Measurements from ENCODE around the gene CACTIN.

Gene CACTIN

DNA sequence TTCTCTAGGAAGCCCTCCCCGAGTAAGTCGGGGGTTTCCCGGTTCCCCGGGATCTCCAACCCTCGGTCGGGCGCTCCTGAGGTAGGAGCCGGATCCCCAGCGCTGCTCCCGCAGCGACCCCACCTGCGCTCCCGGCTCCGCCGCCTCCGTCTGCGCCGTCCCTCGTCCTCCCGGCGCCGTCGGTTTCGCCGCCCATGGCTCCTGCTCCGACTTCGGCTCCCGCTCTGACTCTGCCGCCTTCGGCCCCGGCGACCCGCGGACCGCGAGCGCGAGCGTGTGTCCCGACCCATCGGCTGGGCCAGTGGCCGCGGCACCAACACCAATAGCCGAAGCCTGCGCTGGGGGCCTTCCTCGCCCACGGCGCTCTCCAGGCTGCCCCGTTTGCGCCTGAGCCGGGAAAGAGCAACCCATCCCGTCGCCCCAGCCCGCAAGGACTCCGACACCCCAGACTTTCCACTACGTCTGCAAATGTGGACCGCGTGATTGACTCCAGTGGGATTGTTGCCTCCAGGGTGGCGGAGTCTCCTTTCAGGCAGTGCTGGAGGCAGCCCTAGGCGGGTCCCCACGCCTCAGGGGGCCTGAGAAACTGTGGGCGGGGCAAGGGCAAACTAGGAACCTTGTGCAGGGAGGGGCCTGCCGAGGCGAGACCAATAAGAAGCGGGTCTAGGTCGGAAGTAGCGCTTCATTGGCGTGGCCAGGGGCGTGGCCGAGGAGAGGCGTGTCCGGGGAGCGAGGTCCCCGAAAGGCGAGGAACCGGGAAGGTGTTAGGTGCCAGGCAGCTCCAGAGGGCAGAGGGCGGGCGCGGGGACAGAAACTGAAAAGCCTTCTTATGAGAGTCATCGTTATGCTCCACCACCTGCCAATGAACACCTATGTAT is at the start of gene CACTIN:
CACTIN (minus strand) TSS at position 318 of the 878 bp plus-strand sequence; CDS start at position 290, 28 bp downstream.
- no peak for TF ChIP-seq ZNF274 (IDR thresholded peaks at IDR 0.05; ENCODE audit: low read depth, low read length)
- peak within 1 kb of the TSS; percentile 96 for H3K4me3 ChIP-seq (ENCODE audit: low read length)

DNA sequence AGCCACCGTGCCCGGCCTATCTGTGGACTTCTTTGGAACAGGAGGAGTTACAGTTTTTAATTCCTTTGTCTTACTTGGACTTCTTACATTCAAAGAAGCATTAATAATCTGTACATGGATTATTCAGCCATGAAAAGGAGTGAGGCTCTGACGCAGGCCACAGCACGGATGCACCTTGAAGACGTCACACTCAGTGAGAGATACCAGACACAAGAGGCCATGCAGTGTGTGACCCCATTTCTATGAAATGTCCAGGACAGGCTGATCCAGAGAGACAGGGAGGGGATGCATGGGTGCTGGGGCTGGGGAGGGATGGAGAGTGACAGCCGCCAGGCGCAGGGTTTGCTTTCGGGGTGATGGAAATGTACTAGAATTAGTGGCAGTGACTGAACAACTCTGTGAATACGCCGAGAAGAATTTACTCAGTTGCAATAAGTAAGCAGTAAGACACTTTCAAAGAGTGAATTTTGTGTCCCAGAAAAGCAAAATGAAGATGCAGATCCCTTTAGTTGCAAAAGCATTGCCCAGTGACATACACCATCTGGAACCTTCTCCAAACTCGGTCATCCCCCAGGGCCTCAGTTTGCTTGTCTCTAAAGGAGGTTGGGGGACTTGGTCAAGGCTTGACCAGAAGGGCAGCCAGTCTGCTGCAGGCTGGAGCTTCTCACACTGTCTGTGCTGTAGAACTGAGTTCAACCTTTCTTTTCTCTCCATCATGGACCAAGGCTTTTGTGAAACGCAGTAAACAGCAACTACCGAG is 48.4 kb upstream of the CACTIN start:
- no peak for TF ChIP-seq ZNF274 (IDR thresholded peaks at IDR 0.05; ENCODE audit: low read depth, low read length)
- no peak overlapping the region for H3K4me3 ChIP-seq (ENCODE audit: low read length)

DNA sequence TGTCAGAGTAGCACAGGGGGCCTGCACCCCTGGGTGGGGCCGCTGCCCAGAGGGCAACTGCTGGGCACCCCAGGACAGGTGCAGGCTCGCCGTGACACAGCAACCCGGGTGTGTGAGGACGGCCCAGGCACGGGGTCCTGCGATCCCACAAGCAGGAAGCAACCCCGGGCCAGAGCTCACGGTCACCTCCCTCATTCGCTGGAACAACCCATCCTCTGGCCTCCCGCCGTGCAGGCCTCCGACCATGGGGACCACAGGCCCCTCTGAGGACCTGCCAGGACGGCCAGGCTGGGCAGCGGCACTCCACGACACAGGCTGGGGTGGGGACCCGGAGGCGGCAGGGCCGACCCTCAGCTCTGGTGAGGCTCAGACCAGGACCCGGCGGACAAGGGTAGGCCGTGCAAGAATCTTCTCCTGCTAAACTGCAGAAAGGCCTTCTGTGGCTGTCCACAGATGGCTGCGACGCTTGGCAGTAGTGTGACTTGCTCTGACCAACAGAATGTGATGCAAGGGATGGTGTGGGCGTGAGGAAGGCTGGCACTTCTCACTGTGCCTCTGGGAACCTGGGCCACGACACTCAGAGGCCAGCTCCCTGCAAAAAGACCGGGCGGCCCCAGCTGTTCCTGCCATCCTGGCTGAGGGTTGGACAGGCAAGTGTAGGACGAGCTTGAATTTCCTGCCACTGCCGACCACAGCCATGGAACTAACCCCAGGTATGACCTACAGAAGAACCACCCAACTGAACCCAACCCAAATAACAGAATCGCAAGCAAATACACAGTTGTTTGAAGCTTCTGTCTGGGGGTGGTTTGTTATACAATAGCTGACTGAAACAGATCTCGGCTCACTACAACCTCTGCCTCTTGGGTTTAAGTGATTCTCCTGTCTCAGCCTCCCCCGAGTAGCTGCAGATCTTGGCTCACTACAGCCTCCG is 47.2 kb upstream of the CACTIN start:
- TF ChIP-seq ZNF274 (IDR thresholded peaks at IDR 0.05; ENCODE audit: low read depth, low read length): no peak
- H3K4me3 ChIP-seq (ENCODE audit: low read length): no peak overlapping the region

DNA sequence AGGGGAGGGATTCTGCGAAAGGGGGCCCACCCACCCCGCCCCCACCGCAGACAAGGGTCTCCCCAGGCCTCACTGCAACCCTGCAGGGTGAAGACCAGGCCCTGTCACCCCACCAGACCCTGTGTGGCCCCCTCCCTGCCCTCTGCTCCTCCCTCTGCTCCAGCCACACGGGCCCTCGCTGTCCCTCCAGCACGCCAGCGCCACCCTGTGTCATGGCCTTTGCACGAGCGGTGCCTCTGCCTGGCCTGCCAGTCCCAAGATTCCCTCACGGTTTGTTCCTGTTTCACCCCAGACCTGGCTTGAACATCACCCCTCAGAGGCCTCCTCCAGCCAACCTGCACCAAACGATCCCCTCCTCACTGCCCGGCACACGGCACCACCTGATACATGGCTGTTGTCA is 46.4 kb upstream of the CACTIN start:
- no peak overlapping the region for H3K4me3 ChIP-seq (ENCODE audit: low read length)
- no peak for TF ChIP-seq ZNF274 (IDR thresholded peaks at IDR 0.05; ENCODE audit: low read depth, low read length)

DNA sequence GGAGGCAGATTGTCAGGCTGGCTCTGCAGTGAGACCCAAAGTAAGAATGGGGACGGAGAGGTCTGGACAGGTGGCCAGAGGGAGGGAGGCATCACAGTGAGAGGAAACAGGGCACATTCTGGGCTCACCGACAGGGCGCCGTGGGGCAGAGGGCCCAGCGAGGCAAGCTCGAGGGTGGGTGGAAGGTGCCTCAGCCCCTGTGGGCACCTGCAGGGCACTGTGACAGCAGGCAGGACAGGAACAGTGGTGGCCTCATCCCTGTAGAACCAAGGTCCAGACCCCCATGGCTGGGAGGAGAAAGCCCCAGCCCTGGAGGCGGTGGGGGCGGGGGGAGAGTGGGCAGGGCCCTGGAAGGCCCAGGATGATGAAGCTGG is 46.0 kb upstream of the CACTIN start:
- no peak overlapping the region for H3K4me3 ChIP-seq (ENCODE audit: low read length)
- no peak for TF ChIP-seq ZNF274 (IDR thresholded peaks at IDR 0.05; ENCODE audit: low read depth, low read length)

DNA sequence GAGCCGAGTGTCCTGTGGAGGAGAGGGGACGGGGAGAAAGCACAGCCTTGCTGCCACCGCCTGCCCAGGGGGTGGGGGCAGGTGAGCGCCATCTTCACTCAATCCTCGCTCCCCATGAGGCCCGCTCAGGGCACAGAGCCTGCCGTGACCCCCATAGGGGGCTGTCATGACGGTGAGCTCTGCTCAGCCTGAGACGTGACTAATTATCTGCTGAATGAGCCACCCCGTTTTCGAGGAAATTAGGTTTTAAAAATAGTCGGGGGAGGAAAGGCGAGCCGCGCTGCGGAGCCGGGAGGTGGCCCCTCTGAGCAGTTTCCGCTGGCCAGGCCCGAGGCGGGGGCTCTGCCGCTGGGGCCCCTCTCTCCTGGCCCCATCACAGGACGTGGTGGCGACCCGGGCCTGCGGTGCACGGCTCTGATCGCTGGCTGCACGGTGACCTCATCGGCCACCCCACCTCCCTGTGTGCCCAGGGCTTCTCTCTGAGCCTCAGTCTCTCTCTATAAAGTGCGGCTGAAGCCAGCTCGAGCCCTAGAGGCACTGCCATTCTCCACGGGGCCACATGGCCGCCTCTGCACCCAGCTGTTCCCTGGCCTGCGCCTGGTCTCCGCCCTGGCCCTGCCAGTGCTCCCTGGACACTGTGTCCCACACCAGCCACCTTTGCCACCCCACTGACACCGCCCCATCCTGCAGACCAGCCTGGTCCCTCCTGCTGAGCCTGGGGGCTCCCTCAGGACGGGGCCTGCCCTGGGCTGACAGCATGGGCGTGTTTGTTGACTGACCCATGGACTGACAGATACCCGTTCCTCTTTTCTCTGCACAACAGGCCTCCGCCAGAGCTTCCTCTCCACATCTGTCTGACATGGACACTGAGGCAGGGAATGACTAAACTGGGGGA is 45.3 kb upstream of the CACTIN start:
- no peak for TF ChIP-seq ZNF274 (IDR thresholded peaks at IDR 0.05; ENCODE audit: low read depth, low read length)
- no peak overlapping the region; the same call in 1 of the 2 replicates for H3K4me3 ChIP-seq (ENCODE audit: low read length)

DNA sequence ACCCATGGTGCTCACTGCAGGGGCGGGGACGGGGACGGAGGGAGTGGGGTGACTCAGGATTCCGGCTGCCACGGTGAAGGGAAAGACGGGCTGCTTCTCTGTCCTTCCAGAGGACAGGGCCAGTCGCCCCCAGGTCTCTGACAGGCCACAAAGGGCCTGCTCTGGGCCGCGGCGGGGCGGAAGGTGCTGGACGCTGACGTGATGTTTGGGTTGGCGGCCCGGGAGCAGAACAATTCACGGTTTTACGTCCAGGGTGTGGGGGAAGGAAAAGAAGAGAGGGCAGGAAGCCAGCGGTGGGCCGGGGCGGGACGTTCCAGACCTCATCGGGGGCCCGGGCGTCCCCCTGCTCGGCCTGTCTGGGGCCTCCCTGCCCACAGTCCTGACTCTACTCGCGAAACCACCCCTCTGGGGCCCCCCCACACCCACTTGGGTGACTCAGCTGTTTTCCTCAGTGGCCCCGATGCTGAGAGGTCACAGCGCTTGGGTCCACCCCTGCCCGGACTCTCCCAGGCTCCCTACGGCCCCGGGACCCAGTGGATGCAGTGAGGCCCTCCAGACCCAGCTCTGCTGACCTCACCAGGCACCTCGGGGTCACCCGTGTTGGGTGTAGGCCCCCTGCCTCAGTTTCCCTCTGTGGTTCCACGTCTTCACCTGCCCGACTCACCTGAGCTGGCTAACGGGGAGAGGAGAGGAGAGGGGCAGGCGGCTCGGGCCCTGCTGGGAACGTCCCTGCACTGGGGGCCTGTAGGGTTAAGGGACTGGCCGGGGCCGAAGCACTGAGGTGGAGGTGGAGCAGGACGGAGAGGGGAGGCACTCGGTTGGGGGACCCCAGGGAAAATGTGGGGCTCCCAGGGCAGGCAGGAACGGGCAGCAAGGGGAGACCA is 44.4 kb upstream of the CACTIN start:
- no peak overlapping the region; the same call in 1 of the 2 replicates for H3K4me3 ChIP-seq (ENCODE audit: low read length)
- no peak for TF ChIP-seq ZNF274 (IDR thresholded peaks at IDR 0.05; ENCODE audit: low read depth, low read length)

DNA sequence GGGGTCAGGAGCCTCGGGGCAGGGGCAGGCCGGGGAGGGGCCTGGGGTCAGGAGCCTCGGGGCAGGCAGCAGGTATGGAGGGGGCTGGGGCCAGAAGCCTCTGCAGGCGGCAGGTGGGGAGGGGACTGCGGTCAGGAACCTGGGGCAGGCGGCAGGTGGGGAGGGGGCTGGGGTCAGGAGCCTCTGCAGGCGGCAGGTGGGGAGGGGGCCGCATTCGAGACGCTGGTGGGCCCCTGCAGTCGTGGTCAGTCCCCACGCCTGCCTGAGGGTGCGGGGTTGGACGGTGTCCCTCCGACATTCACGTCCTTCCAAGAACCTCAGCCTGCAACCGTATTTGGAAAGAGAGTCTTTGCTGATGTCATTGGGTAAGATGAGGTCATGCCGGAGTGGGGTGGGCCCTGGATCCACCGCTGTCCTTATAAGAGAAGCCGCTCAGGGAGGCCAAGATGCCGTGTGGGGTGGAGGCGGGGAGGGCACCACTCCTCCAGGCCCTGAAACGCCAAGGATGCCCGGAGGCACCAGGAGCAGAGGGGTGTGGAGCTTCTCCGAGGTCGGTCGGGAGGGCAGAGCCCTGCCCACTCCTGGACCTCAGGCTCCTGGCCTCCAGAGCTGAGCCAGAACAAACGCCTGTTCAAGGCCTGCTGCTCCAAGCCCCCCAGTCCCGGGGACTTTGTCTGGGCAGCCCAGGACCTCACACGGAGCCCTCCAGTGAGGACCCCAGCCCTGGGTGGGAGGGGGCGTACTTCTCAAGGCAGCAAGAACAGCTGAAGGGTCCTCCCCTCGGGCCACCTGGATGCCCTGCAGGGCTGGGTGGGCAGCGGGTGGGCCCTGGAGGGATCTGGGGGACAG is 43.6 kb upstream of the CACTIN start:
- TF ChIP-seq ZNF274 (IDR thresholded peaks at IDR 0.05; ENCODE audit: low read depth, low read length): no peak
- no peak overlapping the region for H3K4me3 ChIP-seq (ENCODE audit: low read length)

DNA sequence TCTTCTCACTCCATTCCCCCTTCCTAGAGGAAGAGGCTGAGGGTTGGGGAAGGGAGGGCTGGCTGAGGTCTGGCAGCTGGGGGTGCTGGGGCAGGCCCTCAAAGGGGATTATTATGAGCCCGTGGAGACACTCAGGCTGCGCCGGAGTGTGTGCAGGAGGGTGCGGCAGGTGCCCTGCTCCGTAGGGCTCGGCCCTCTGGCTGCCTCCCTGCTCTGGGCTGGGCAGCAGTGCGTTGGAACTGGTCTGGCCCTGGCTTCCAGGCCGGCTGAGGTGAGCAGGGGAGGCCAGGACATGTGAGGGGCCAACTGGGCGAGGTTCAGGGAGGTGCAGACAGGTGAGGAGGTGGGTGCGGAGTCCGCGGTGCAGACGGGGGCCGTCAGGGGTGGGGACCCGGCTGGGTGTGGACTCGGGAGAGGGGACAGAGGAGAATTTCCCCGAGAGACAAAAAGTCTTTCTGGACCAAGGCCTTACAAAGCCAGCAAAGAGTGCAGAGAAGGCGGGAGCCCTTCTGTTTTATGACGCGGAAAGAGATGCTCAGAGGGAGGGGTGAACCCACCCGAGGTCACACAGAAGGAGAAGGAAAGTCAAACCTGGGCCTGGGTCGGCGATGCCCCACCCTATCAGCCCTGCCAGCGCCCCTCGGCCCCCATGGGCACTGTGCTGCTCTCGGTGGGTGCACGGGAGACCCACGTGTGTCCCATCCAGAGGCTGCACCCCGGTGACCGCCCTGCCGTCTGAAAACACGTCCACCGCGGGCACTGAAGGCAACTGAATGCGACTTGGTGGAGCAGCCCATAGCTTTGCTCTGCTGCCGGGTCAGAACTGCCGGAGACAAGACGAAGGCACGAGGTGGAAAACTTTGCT is 42.7 kb upstream of the CACTIN start:
- no peak for TF ChIP-seq ZNF274 (IDR thresholded peaks at IDR 0.05; ENCODE audit: low read depth, low read length)
- no peak overlapping the region for H3K4me3 ChIP-seq (ENCODE audit: low read length)

DNA sequence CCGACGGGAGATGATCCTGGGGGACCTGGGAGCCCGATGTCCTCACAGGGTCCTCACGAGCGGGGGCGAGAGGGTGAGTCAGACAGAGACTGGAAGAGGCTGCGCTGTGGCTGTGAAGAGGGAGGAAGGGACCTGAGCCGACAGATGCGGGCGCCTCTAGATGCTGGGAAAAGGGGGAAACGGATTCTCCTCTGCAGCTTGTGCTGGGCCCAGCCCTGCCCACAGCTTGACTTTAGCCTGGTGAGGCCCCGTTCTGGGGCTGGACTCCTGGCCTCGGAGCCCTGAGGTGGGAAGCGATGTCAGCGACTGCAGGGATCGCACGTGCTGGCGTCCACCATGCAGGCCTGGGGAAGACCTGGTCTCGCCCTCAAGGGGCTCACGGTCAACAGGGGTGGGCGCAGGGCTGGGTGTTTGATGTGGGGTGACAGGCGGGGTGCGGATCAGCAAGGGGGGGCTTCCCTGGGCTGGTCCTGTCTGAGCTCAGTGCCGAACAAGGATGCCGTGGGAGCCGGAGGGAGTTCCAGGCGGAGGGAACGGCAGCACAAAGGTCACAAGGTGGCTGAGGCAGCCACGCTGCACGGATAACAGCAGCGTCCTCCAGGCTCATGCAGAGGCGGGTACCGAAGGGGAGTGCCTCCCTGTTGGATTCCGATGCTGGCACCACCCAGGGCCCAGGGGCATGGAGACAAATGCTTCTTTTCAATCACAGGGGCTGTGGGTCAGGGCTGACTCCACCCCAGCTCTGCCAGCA is 41.9 kb upstream of the CACTIN start:
- TF ChIP-seq ZNF274 (IDR thresholded peaks at IDR 0.05; ENCODE audit: low read depth, low read length): no peak
- H3K4me3 ChIP-seq (ENCODE audit: low read length): no peak overlapping the region
